ENCODE data around the gene INTS11. TPM values are rescaled to one million over a fixed set of nuclear protein-coding genes. Genes with fewer than 3 reads are reported as not detected.

INTS11 gene
- total RNA-seq, 2 experiments from 2014 or later, result 124 to 125 TPM

GRCh38 chr1:1308756-1309250 is 15.7 kb downstream of the INTS11 start:
- CTCF ChIA-PET, result interaction anchor here (2.3 kb wide), 1 partner anchor 63 kb away, joined by 6 read pairs; no protein-coding TSS in a partner anchor
- POLR2A ChIA-PET, result no interaction called here

GRCh38 chr1:1307923-1308755 is 16.3 kb downstream of the INTS11 start, which contains the start of the genes ACAP3 and PUSL1:
Gene ACAP3 (minus strand): TSS chr1:1307930. CDS start chr1:1307815, 115 bp downstream.
Gene PUSL1 (plus strand): TSS chr1:1308597. CDS start chr1:1308644, 47 bp downstream.
- CTCF ChIA-PET, result no interaction called here

GRCh38 chr1:1307261-1307922 is 17.1 kb downstream of the INTS11 start:
- ChIA-PET CTCF (no interaction called here), POLR2A (no interaction called here)

More at GRCh38 chr1:1307923-1308755, 16.3 kb downstream of the INTS11 start, which contains the start of the genes ACAP3 and PUSL1:
- POLR2A ChIA-PET, result no interaction called here

- ChIA-PET CTCF (no interaction called here), POLR2A (no interaction called here)
Observed at GRCh38 chr1:1306661-1307260, 17.7 kb downstream of the INTS11 start.

- CTCF ChIA-PET, result no interaction called here
- POLR2A ChIA-PET, result no interaction called here
Observed at GRCh38 chr1:1306070-1306660, 18.3 kb downstream of the INTS11 start.

- POLR2A ChIA-PET, result interaction anchor here (0.6 kb wide), 1 partner anchor 14 kb away, joined by 3 read pairs; no protein-coding TSS in a partner anchor
- CTCF ChIA-PET, result interaction anchor here (0.8 to 1.0 kb wide), 2 partner anchors 14 to 67 kb away, joined by 3 to 6 read pairs; no protein-coding TSS in a partner anchor
Observed at GRCh38 chr1:1305300-1306069, 19.0 kb downstream of the INTS11 start.

- ChIA-PET POLR2A (no interaction called here), CTCF (interaction anchor here (0.8 to 1.0 kb wide), 2 partner anchors 13 to 67 kb away, joined by 3 to 6 read pairs; no protein-coding TSS in a partner anchor)
Observed at GRCh38 chr1:1304331-1305299, 19.8 kb downstream of the INTS11 start.

- CTCF ChIA-PET, result interaction anchor here (0.6 kb wide), 1 partner anchor 8 kb away, joined by 4 read pairs; no protein-coding TSS in a partner anchor
- POLR2A ChIA-PET, result interaction anchor here (0.6 kb wide), 1 partner anchor 239 kb away, joined by 3 read pairs; no protein-coding TSS in a partner anchor
Observed at GRCh38 chr1:1303736-1304135, 20.7 kb downstream of the INTS11 start.

GRCh38 chr1:1302951-1303509 is 21.4 kb downstream of the INTS11 start:
- ChIA-PET CTCF (interaction anchor here (0.6 kb wide), 1 partner anchor 9 kb away, joined by 4 read pairs; no protein-coding TSS in a partner anchor), POLR2A (interaction anchor here (0.6 kb wide), 1 partner anchor 239 kb away, joined by 3 read pairs; no protein-coding TSS in a partner anchor)

GRCh38 chr1:1302006-1302430 is 22.4 kb downstream of the INTS11 start:
- POLR2A ChIA-PET, result no interaction called here
- CTCF ChIA-PET, result interaction anchor here (0.6 to 2.3 kb wide), 3 partner anchors 11 to 188 kb away, joined by 3 to 9 read pairs (median 4); no protein-coding TSS in a partner anchor

GRCh38 chr1:1300352-1300739 is 24.1 kb downstream of the INTS11 start:
- POLR2A ChIA-PET, result interaction anchor here (0.6 kb wide), 1 partner anchor 76 kb away, joined by 3 read pairs; no protein-coding TSS in a partner anchor
- CTCF ChIA-PET, result interaction anchor here (0.8 to 2.3 kb wide), 3 partner anchors 9 to 25 kb away, joined by 3 to 9 read pairs (median 4); no protein-coding TSS in a partner anchor

- ChIA-PET CTCF (interaction anchor here (2.3 kb wide), 1 partner anchor 8 kb away, joined by 9 read pairs; no protein-coding TSS in a partner anchor), POLR2A (no interaction called here)
Observed at GRCh38 chr1:1299686-1300351, 24.6 kb downstream of the INTS11 start.

- ChIA-PET CTCF (no interaction called here), POLR2A (no interaction called here)
Observed at GRCh38 chr1:1298861-1299685, 25.4 kb downstream of the INTS11 start.

- ChIA-PET POLR2A (no interaction called here), CTCF (no interaction called here)
Observed at GRCh38 chr1:1297802-1298424, 26.5 kb downstream of the INTS11 start.

All from activated CD8-positive, alpha-beta memory T cell treated with anti-CD3 and anti-CD28 coated beads for 36 hours (primary cell).